ENCODE results near the gene COL6A2. TPM values are rescaled to one million over a fixed set of nuclear protein-coding genes. Genes with fewer than 3 reads are reported as not detected.

Gene COL6A2
- total RNA-seq, 2 donors from 2014 or later, result 259 to 377 TPM

DNA sequence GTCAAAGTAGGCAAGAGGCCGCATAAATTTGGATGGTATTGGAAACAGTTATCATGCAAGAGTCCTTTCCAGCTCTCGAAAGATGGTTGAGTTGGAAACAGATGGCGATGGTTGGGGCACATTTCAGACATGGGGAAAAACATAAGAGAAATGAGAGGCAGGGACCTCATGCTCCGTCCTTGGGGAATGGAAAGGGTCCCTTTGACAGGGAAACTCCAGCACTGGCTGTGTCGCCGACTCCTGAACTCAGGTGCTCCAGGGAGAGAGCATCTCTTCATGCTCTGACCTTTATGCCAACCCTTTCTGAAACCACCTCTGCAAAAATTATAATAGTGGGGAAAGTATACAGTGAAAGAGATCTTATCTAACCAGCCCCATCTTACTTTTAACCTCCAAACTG, 36.8 kb upstream of the COL6A2 start:
- no peak overlapping the region for H3K9ac ChIP-seq (ENCODE audit: extremely low read depth, low read length, poor library complexity, severe bottlenecking)
- no peaks in the 10 kb centered on the region for H3K4me1 ChIP-seq (ENCODE audit: control insufficient read depth, insufficient read depth, low read length)
- Mint-ChIP-seq H3K27me3 (ENCODE audit: insufficient read depth) (no peaks in the 10 kb centered on the region), H3K4me3 (no peak overlapping the region), H3K9me3 (peaks cover 50% of the 10 kb centered on the region), H3K36me3 (ENCODE audit: low read depth) (no peaks in the 10 kb centered on the region), H3K4me1 (peaks cover 3% of the 10 kb centered on the region), H3K27ac (no peak overlapping the region)
- H3K27me3 ChIP-seq (ENCODE audit: control insufficient read depth, insufficient read depth, low read length, poor library complexity, severe bottlenecking), result no peaks in the 10 kb centered on the region
- H3K9me3 ChIP-seq (ENCODE audit: control insufficient read depth, low read length), result peaks cover 27% of the 10 kb centered on the region
- no peaks in the 10 kb centered on the region for H3K36me3 ChIP-seq (ENCODE audit: control insufficient read depth, insufficient read depth, low read length)
- no peak for DNase-seq
- no peak overlapping the region for H3K27ac ChIP-seq (ENCODE audit: low read depth, low read length)
- 91 to 94% methylated on average over 4 to 6 of the region's 6 CpGs for WGBS, 2 experiments (ENCODE audit: insufficient coverage in 1 of 2, insufficient read length in 1 of 2)
- TF ChIP-seq, protein P1, sequence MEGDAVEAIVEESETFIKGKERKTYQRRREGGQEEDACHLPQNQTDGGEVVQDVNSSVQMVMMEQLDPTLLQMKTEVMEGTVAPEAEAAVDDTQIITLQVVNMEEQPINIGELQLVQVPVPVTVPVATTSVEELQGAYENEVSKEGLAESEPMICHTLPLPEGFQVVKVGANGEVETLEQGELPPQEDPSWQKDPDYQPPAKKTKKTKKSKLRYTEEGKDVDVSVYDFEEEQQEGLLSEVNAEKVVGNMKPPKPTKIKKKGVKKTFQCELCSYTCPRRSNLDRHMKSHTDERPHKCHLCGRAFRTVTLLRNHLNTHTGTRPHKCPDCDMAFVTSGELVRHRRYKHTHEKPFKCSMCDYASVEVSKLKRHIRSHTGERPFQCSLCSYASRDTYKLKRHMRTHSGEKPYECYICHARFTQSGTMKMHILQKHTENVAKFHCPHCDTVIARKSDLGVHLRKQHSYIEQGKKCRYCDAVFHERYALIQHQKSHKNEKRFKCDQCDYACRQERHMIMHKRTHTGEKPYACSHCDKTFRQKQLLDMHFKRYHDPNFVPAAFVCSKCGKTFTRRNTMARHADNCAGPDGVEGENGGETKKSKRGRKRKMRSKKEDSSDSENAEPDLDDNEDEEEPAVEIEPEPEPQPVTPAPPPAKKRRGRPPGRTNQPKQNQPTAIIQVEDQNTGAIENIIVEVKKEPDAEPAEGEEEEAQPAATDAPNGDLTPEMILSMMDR (conservative IDR thresholded peaks at IDR 0.05), result no peak
- no peak overlapping the region for H3K4me3 ChIP-seq (ENCODE audit: low read length)

DNA sequence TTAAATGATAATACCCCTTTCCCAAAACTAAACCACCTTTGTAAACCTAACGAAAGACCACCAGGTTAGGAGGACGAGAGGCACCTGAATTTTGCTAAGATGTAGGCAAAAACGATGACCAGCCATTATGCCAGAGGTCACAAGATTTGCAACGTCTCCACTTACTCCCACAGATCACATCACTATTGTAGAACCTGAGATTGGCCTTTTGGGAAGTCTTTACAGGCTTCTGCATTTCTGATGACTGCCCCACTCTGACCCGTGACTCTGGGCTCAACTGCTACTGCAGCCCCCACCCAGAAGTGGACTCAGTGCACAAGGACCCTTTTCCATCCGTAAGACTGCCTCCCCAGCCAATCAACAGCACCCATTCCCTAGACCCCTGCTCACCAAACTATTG, 36.4 kb upstream of the COL6A2 start:
- H3K27ac Mint-ChIP-seq, result no peak overlapping the region
- H3K36me3 ChIP-seq (ENCODE audit: control insufficient read depth, insufficient read depth, low read length), result no peaks in the 10 kb centered on the region
- H3K36me3 Mint-ChIP-seq (ENCODE audit: low read depth), result no peaks in the 10 kb centered on the region
- no peaks in the 10 kb centered on the region for H3K27me3 Mint-ChIP-seq (ENCODE audit: insufficient read depth)
- H3K4me1 Mint-ChIP-seq, result peaks cover 3% of the 10 kb centered on the region
- peaks cover 27% of the 10 kb centered on the region for H3K9me3 ChIP-seq (ENCODE audit: control insufficient read depth, low read length)
- no peak overlapping the region for H3K4me3 ChIP-seq (ENCODE audit: low read length)
- H3K27ac ChIP-seq (ENCODE audit: low read depth, low read length), result no peak overlapping the region
- no peaks in the 10 kb centered on the region for H3K4me1 ChIP-seq (ENCODE audit: control insufficient read depth, insufficient read depth, low read length)
- no peaks in the 10 kb centered on the region for H3K27me3 ChIP-seq (ENCODE audit: control insufficient read depth, insufficient read depth, low read length, poor library complexity, severe bottlenecking)
- H3K9me3 Mint-ChIP-seq, result peaks cover 50% of the 10 kb centered on the region
- TF ChIP-seq, protein P1 (conservative IDR thresholded peaks at IDR 0.05), result no peak
- no peak for DNase-seq
- 78 to 91% methylated on average over 4 to 6 of the region's 6 CpGs for WGBS, 2 experiments (ENCODE audit: insufficient coverage in 1 of 2, insufficient read length in 1 of 2)
- no peak overlapping the region for H3K4me3 Mint-ChIP-seq
- H3K9ac ChIP-seq (ENCODE audit: extremely low read depth, low read length, poor library complexity, severe bottlenecking), result no peak overlapping the region

DNA sequence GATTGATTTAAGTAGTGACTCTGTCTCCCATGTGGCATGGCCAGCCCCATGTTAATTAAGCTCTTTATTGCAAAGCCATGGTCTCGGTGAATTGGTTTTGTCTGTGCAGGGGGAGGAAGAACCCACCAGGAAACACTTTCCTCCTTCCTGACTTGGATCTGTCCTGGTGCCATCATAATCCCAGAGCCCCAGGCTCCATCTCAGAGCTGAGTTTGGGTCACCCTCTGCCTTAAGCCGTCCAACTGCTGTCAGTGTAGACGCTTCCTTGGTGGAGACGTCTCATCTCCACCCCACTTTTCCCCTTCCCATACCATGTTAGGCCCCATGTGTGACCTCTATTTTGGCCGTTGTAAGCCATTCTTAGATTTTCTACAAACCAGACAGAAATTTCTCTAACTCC, 36.0 kb upstream of the COL6A2 start:
- TF ChIP-seq, protein P1 (conservative IDR thresholded peaks at IDR 0.05), result no peak
- Mint-ChIP-seq H3K9me3 (peaks cover 50% of the 10 kb centered on the region), H3K36me3 (ENCODE audit: low read depth) (no peaks in the 10 kb centered on the region), H3K27ac (no peak overlapping the region), H3K4me1 (peaks cover 3% of the 10 kb centered on the region), H3K27me3 (ENCODE audit: insufficient read depth) (no peaks in the 10 kb centered on the region), H3K4me3 (no peak overlapping the region)
- Histone ChIP-seq H3K4me3 (ENCODE audit: low read length) (no peak overlapping the region), H3K4me1 (ENCODE audit: control insufficient read depth, insufficient read depth, low read length) (no peaks in the 10 kb centered on the region), H3K27ac (ENCODE audit: low read depth, low read length) (no peak overlapping the region), H3K36me3 (ENCODE audit: control insufficient read depth, insufficient read depth, low read length) (no peaks in the 10 kb centered on the region), H3K27me3 (ENCODE audit: control insufficient read depth, insufficient read depth, low read length, poor library complexity, severe bottlenecking) (no peaks in the 10 kb centered on the region), H3K9me3 (ENCODE audit: control insufficient read depth, low read length) (peaks cover 27% of the 10 kb centered on the region), H3K9ac (ENCODE audit: extremely low read depth, low read length, poor library complexity, severe bottlenecking) (no peak overlapping the region)
- DNase-seq, result peak; percentile 17
- WGBS, 2 experiments (ENCODE audit: insufficient coverage in 1 of 2, insufficient read length in 1 of 2), result 85 to 87% methylated on average over 5 of the region's 5 CpGs
